Smooth muscle cell of the brain vasculature (primary cell): ENCODE data around the gene OVCA2.

Experiments used
- DNase-seq: peaks from one replicate; pipeline ENCODE4 v3.0.0-alpha.2; 2012; ENCODE audit warnings: low read depth, low spot score

Gene OVCA2

GRCh38 chr17:2086306-2086705 lies 44.5 kb downstream of the OVCA2 start:
- DNase-seq: no peak

- DNase-seq: no peak
These were observed 45.9 kb downstream of the OVCA2 start for GRCh38 chr17:2087597-2088211.

GRCh38 chr17:2089021-2089422 lies 47.2 kb downstream of the OVCA2 start:
- DNase-seq: no peak

GRCh38 chr17:2090210-2090641 lies 48.4 kb downstream of the OVCA2 start:
- no peak for DNase-seq

- no peak for DNase-seq
These were observed 49.1 kb downstream of the OVCA2 start for GRCh38 chr17:2090804-2091534.

GRCh38 chr17:2092253-2092652 lies 50.4 kb downstream of the OVCA2 start:
- no peak for DNase-seq
